Endothelial cell of umbilical vein (primary cell): ENCODE data around the gene EVC2. TPM values are rescaled to one million over a fixed set of nuclear protein-coding genes. Genes with fewer than 3 reads are reported as not detected.

Experiments
- BruUV-seq: library from RNA; stranded (reverse); fragments of 400-500 nt; replicated peaks from 2 replicates; lab custom pipeline; 2021; lab: Mats Ljungman, UMichigan
- CTCF ChIA-PET: fragments of 300-600, 350-600 bp; sonication (Branson Sonifier 250); formaldehyde crosslinking; loops from one replicate; lab custom pipeline; 2021; ENCODE audit warnings: antibody characterized with exemption, inconsistent platforms; lab: Charles Lee
- POLR2A ChIA-PET: fragments of 300-600, 350-600 bp; sonication (Branson Sonifier 250); formaldehyde crosslinking; loops from one replicate; lab custom pipeline; 2021; ENCODE audit warnings: antibody characterized with exemption, inconsistent platforms; lab: Charles Lee
- DNase-seq: peaks from one replicate; pipeline ENCODE4 v3.0.0-alpha.2; 2011; ENCODE audit warnings: low read depth, low spot score
- FAIRE-seq: peaks from 2 replicates; lab custom pipeline; 2011; peaks lifted over from hg19 to GRCh38; lab: Jason Lieb, UNC
- H2AFZ ChIP-seq: 2 replicates; pipeline ENCODE4 v1.6.0; 2012; ENCODE audit warnings: low read depth, low read length, control low read depth, inconsistent platforms
- H3K27ac ChIP-seq: 2 replicates; pipeline ENCODE4 v1.5.1; 2011; ENCODE audit warnings: low read depth, mild to moderate bottlenecking, control low read depth, low read length, moderate library complexity; ENCODE audit not compliant: insufficient read depth
- H3K27me3 ChIP-seq, 2 experiments: 2 replicates each; pipeline versions ENCODE4 v1.6.0 to v1.6.1; 2011; ENCODE audit warnings: low read length in 2 of 2, mixed read lengths in 1 of 2; ENCODE audit not compliant: control insufficient read depth in 2 of 2, insufficient read depth in 2 of 2
- H3K36me3 ChIP-seq, 2 experiments: 2 replicates in 1 of 2; 3 replicates in 1 of 2; pipeline ENCODE4 v1.5.1; 2011; ENCODE audit warnings: low read length in 2 of 2, mild to moderate bottlenecking in 1 of 2, moderate library complexity in 1 of 2; ENCODE audit not compliant: control insufficient read depth in 2 of 2, insufficient read depth in 2 of 2; ENCODE audit errors: extremely low read depth in 1 of 2
- H3K4me1 ChIP-seq: 3 replicates; pipeline ENCODE4 v1.5.1; 2011; ENCODE audit warnings: mild to moderate bottlenecking, low read length; ENCODE audit not compliant: control insufficient read depth, insufficient read depth; ENCODE audit errors: extremely low read depth
- H3K4me2 ChIP-seq: 2 replicates; pipeline ENCODE4 v1.6.1; 2011; ENCODE audit warnings: low read length, control low read depth, mixed read lengths; ENCODE audit not compliant: insufficient read depth
- H3K4me3 ChIP-seq, 3 experiments: fragments of 200-600 bp in 1 of 3; sonication (generic), shearing (Covaris generic) in 1 of 3; replicated peaks in 1 of 3; 2 replicates each; pipeline ENCODE4 v1.5.1; 2011 to 2016; ENCODE audit warnings: control low read depth in 3 of 3, low read length in 3 of 3, mild to moderate bottlenecking in 2 of 3, inconsistent platforms in 1 of 3, low read depth in 1 of 3, moderate library complexity in 1 of 3; ENCODE audit not compliant: insufficient read depth in 1 of 3
- H3K79me2 ChIP-seq: 2 replicates; pipeline ENCODE4 v1.6.0; 2012; ENCODE audit warnings: low read length, inconsistent platforms; ENCODE audit not compliant: control insufficient read depth, insufficient read depth
- H3K9ac ChIP-seq: replicated peaks from 2 replicates; pipeline ENCODE3; 2011; ENCODE audit warnings: low read length, control low read depth; ENCODE audit not compliant: insufficient read depth; ENCODE audit errors: extremely low read depth
- H3K9me1 ChIP-seq: replicated peaks from 3 replicates; pipeline ENCODE4 v1.6.0; 2011; ENCODE audit warnings: mild to moderate bottlenecking, low read length; ENCODE audit not compliant: control insufficient read depth, insufficient read depth; ENCODE audit errors: extremely low read depth
- H3K9me3 ChIP-seq: replicated peaks from 2 replicates; pipeline ENCODE4 v1.5.1; 2012; ENCODE audit warnings: low read length, inconsistent platforms; ENCODE audit not compliant: control insufficient read depth, insufficient read depth
- H4K20me1 ChIP-seq: replicated peaks from 2 replicates; pipeline ENCODE3; 2011; ENCODE audit warnings: mild to moderate bottlenecking, low read length; ENCODE audit not compliant: control insufficient read depth, insufficient read depth; ENCODE audit errors: extremely low read depth
- CTCF ChIP-seq, 2 donors: IDR thresholded peaks; 1 replicate in 1 of 2; 2 replicates in 1 of 2; pipeline ENCODE4 v1.5.1; 2011; ENCODE audit warnings: low read length in 2 of 2, mild to moderate bottlenecking in 2 of 2, moderate library complexity in 2 of 2, control low read depth in 1 of 2, inconsistent platforms in 1 of 2, low read depth in 1 of 2; ENCODE audit not compliant: insufficient read depth in 1 of 2; ENCODE audit errors: extremely low read depth in 1 of 2
- EZH2 ChIP-seq: IDR thresholded peaks from 2 replicates; pipeline ENCODE4 v1.6.1; 2012; ENCODE audit warnings: borderline replicate concordance, low read depth, mild to moderate bottlenecking, moderate library complexity, low read length, inconsistent platforms; ENCODE audit not compliant: severe bottlenecking
- FOS ChIP-seq: IDR thresholded peaks from 2 replicates; pipeline ENCODE4 v1.6.1; 2011; ENCODE audit warnings: mild to moderate bottlenecking, low read length, moderate library complexity, borderline replicate concordance; ENCODE audit not compliant: insufficient read depth
- GATA2 ChIP-seq: IDR thresholded peaks from 2 replicates; pipeline ENCODE4 v1.7.0; 2011; ENCODE audit warnings: low read depth, mild to moderate bottlenecking, moderate library complexity, mixed read lengths, low read length; ENCODE audit not compliant: insufficient read length, insufficient read depth
- JUN ChIP-seq: IDR thresholded peaks from 2 replicates; pipeline ENCODE4 v1.6.1; 2011; ENCODE audit warnings: borderline replicate concordance, low read depth; ENCODE audit not compliant: insufficient read length, insufficient read depth
- MAX ChIP-seq: IDR thresholded peaks from 2 replicates; pipeline ENCODE4 v1.6.1; 2011; ENCODE audit not compliant: insufficient read depth, insufficient read length
- MYC ChIP-seq: IDR thresholded peaks from one replicate; pipeline ENCODE4 v1.6.1; 2011; ENCODE audit warnings: mild to moderate bottlenecking, low read depth, low read length
- POLR2A ChIP-seq: IDR thresholded peaks from 2 replicates; pipeline ENCODE4 v1.6.1; 2012; ENCODE audit warnings: low read depth, mild to moderate bottlenecking, control low read depth, low read length
- POLR2AphosphoS5 ChIP-seq: IDR thresholded peaks from 2 replicates; pipeline ENCODE4 v1.6.1; 2012; ENCODE audit warnings: low read depth, mild to moderate bottlenecking, control low read depth, low read length, moderate library complexity; ENCODE audit not compliant: insufficient read depth
- dilution Hi-C: fragments of 300-500 bp; cut with MboI; formaldehyde crosslinking; loops from one replicate; pipeline ENCODE4 v1.15.0; 2019; ENCODE audit warnings: low sequenced_read_pairs; ENCODE audit not compliant: extremely low pct_ligation_motif_present
- intact Hi-C: fragments of 100-400 bp; cut with micrococcal nuclease; formaldehyde crosslinking; loops from one replicate; pipeline ENCODE4 v1.10.0; 2022
- polyA plus RNA-seq, 4 experiments: library from polyadenylated mRNA; depleted of rRNA in 3 of 4; stranded (reverse) in 3 of 4; unstranded in 1 of 4; fragments of >200 nt; gene quantifications; 2 replicates each; pipeline versions ENCODE4 v1.2.1 to v1.2.3, GENCODE V29; 2011 to 2012; ENCODE audit warnings: missing spikeins in 1 of 4
- total RNA-seq: library from RNA; stranded (reverse); gene quantifications from 2 replicates; pipeline ENCODE4 v1.2.3, GENCODE V29; 2021

EVC2 gene
- total and polyA plus RNA-seq, 2 donors (not counting 3 experiments of a cell fraction or from before 2014, with no cell fraction given), result 1.7 to 8.8 TPM

GRCh38 chr4:5756271-5756670 is 47.9 kb upstream of the EVC2 start:
- H2AFZ ChIP-seq, result no peak overlapping the region
- no peaks in the 10 kb centered on the region for H3K9me3 ChIP-seq
- no peak overlapping the region for H3K4me3 ChIP-seq
- TF ChIP-seq POLR2AphosphoS5 (no peak), CTCF (IDR thresholded peaks at IDR 0.05; ENCODE audit: extremely low read depth in 1 of 2, insufficient read depth in 1 of 2, low read depth in 1 of 2, low read length in 2 of 2) (no peak), FOS (no peak), POLR2A (no peak), MAX (no peak), JUN (no peak), GATA2 (no peak), EZH2 (no peak), MYC (no peak)
- no peak overlapping the region for H3K27ac ChIP-seq
- dilution Hi-C loops (no loop called here), intact Hi-C loops (no loop called here)
- peaks cover 0 to 19% of the 10 kb centered on the region in 2 experiments for H3K36me3 ChIP-seq
- POLR2A ChIA-PET, result interaction anchor here (0.6 kb wide), 1 partner anchor 18 kb away, joined by 4 read pairs; no protein-coding TSS in a partner anchor
- H3K9ac ChIP-seq, result no peak overlapping the region
- H3K27me3 ChIP-seq, result no peaks in the 10 kb centered on the region
- CTCF ChIA-PET, result no interaction called here
- BruUV-seq, result no TSS peak
- peaks cover 40% of the 10 kb centered on the region for H3K4me1 ChIP-seq
- FAIRE-seq (no peak), DNase-seq (no peak)
- no peaks in the 10 kb centered on the region for H3K79me2 ChIP-seq
- H3K9me1 ChIP-seq, result no peaks in the 10 kb centered on the region
- H4K20me1 ChIP-seq, result no peaks in the 10 kb centered on the region
- no peak overlapping the region for H3K4me2 ChIP-seq
